SK-N-SH treated with all-trans-retinoic acid at 6 μM for 48 hours (cell line): ENCODE results near the gene TF.

Experiments used
- ARNTL ChIP-seq: fragments of 450-650 bp; formaldehyde crosslinking; IDR thresholded peaks from 2 replicates; pipeline ENCODE4 v1.5.0; 2020; ENCODE audit warnings: low read depth, mild to moderate bottlenecking, moderate library complexity, borderline replicate concordance
- RARB ChIP-seq: fragments of 250-450 bp; sonication (Bioruptor Pico); IDR thresholded peaks from 2 replicates; pipeline ENCODE4 v1.8.0; 2021; ENCODE audit warnings: mild to moderate bottlenecking, moderate library complexity

GRCh38 chr3:133828576-133829309, 82.5 kb downstream of the TF start:
- TF ChIP-seq ARNTL (CRISPR knock-in tag): no peak
- TF ChIP-seq RARB (CRISPR knock-in tag): no peak
